Measurements from ENCODE around the gene GPR152. TPM values are rescaled to one million over a fixed set of nuclear protein-coding genes. Genes with fewer than 3 reads are reported as not detected.

Gene GPR152
- total RNA-seq, 2 donors from 2014 or later, result not detected

- H3K27ac ChIP-seq, result no peak overlapping the region
- TF ChIP-seq POLR2A (IDR thresholded peaks at IDR 0.05), result no peak
- TF ChIP-seq CTCF (IDR thresholded peaks at IDR 0.05), result no peak
- H3K4me3 ChIP-seq, result no peak overlapping the region
- WGBS, 2 donors, result 94 to 98% methylated on average over 7 to 16 of the region's 16 CpGs
- H3K36me3 ChIP-seq (replicated peaks in 1 of 2; ENCODE audit: insufficient read depth in 1 of 2, low read depth in 2 of 2), result peaks cover 0 to 8% of the 10 kb centered on the region in 2 donors
- no peak for ATAC-seq
- H3K4me1 ChIP-seq, result no peaks in the 10 kb centered on the region
- H3K27me3 ChIP-seq, result no peaks in the 10 kb centered on the region
- DNase-seq, result no peak
- intact Hi-C loops (cut with DNase I), result no loop called here
- H3K9me3 ChIP-seq, result no peaks in the 10 kb centered on the region
Observed at GRCh38 chr11:67495234-67496005, 42.9 kb upstream of the GPR152 start.

GRCh38 chr11:67494371-67495233, 42.1 kb upstream of the GPR152 start:
- intact Hi-C loops (cut with DNase I), result no loop called here
- H3K4me1 ChIP-seq, result no peaks in the 10 kb centered on the region
- H3K9me3 ChIP-seq, result no peaks in the 10 kb centered on the region
- H3K4me3 ChIP-seq, result no peak overlapping the region
- TF ChIP-seq CTCF (IDR thresholded peaks at IDR 0.05) (no peak), POLR2A (IDR thresholded peaks at IDR 0.05) (no peak)
- no peak overlapping the region for H3K27ac ChIP-seq
- WGBS, 2 donors, result 92 to 95% methylated on average over 59 of the region's 59 CpGs
- no peak for ATAC-seq
- peaks cover 0 to 13% of the 10 kb centered on the region in 2 donors for H3K36me3 ChIP-seq (replicated peaks in 1 of 2; ENCODE audit: insufficient read depth in 1 of 2, low read depth in 2 of 2)
- H3K27me3 ChIP-seq, result no peaks in the 10 kb centered on the region
- no peak for DNase-seq

DNA sequence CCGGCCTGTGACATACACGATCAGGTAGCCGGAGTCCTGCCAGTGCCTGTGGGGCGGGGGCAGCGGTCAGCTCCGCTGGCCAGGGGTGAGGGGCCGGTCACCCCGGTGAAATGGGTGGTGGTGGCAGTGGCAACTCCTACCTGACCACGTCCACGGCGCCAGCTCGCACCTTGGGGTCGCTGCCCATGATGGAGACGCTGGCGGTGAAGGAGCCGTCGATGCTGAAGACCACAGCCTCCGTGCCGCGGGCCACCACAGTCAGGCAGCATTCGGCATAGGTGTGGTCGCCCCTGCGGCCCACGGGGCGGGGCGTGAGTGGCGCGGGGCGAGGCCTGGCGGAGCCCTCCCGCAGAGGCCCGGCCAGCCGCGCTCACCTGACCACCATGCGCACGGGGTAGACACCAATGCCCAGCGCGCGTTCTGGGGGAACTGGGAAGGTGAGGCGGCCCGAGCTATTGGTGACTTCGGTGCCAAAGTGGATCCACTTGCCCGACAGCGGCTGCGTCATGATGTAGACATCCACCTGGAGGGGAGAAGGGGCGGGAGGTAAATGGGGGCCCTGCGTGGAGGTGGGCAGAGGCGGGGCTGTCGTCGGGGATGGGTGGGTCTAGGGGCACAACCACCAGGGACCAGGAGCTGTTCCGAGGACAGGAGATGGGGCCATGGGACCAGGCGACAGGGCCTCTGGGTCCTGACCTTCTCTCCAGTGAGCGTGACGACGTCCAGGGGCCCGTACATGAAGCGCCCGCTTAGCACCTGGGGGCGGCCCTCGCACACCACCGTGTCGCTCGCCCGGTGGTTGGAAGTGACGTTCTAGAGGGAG, 41.2 kb upstream of the GPR152 start:
- DNase-seq (no peak), ATAC-seq (no peak)
- intact Hi-C loops (cut with DNase I), result no loop called here
- no peaks in the 10 kb centered on the region for H3K27me3 ChIP-seq
- 94 to 96% methylated on average over 30 to 61 of the region's 65 CpGs for WGBS, 2 donors
- no peak overlapping the region for H3K4me3 ChIP-seq
- no peaks in the 10 kb centered on the region for H3K9me3 ChIP-seq
- TF ChIP-seq CTCF (IDR thresholded peaks at IDR 0.05) (no peak), POLR2A (IDR thresholded peaks at IDR 0.05) (no peak)
- no peaks in the 10 kb centered on the region for H3K4me1 ChIP-seq
- H3K27ac ChIP-seq, result no peak overlapping the region
- H3K36me3 ChIP-seq (replicated peaks in 1 of 2; ENCODE audit: insufficient read depth in 1 of 2, low read depth in 2 of 2), result peaks cover 0 to 13% of the 10 kb centered on the region in 2 donors

GRCh38 chr11:67492801-67493547, 40.4 kb upstream of the GPR152 start:
- WGBS, 2 donors, result 88 to 94% methylated on average over 27 to 37 of the region's 46 CpGs

More at GRCh38 chr11:67492801-67493547, 40.4 kb upstream of the GPR152 start:
- Histone ChIP-seq H3K36me3 (replicated peaks in 1 of 2; ENCODE audit: insufficient read depth in 1 of 2, low read depth in 2 of 2) (peaks cover 0 to 12% of the 10 kb centered on the region in 2 donors), H3K4me1 (no peaks in the 10 kb centered on the region), H3K27ac (no peak overlapping the region), H3K9me3 (no peaks in the 10 kb centered on the region), H3K4me3 (no peak overlapping the region), H3K27me3 (no peaks in the 10 kb centered on the region)
- DNase-seq (no peak), ATAC-seq (no peak)
- TF ChIP-seq POLR2A (IDR thresholded peaks at IDR 0.05), result no peak
- no peak for TF ChIP-seq CTCF (IDR thresholded peaks at IDR 0.05)
- intact Hi-C loops (cut with DNase I), result no loop called here
